GM23248 (cell line): Measurements from ENCODE around the gene ASF1B. TPM values are rescaled to one million over a fixed set of nuclear protein-coding genes. Genes with fewer than 3 reads are reported as not detected.

Experiments used
- DNase-seq: peaks from one replicate; pipeline ENCODE4 v3.0.0-alpha.2; 2015
- H2AFZ ChIP-seq: fragments of 200-600 bp; sonication (generic); 2 replicates; pipeline ENCODE4 v1.6.1; 2016; ENCODE audit warnings: antibody characterized with exemption
- H3F3A ChIP-seq: fragments of 200-600 bp; sonication (generic); 2 replicates; pipeline ENCODE4 v1.6.1; 2016; ENCODE audit warnings: mild to moderate bottlenecking, antibody characterized with exemption, mixed run types; ENCODE audit not compliant: insufficient read depth
- H3K27ac ChIP-seq: fragments of 200-600 bp; sonication (generic); 2 replicates; pipeline ENCODE4 v1.5.1; 2016; ENCODE audit warnings: mild to moderate bottlenecking
- H3K27me3 ChIP-seq: fragments of 200-600 bp; sonication (generic); replicated peaks from 2 replicates; pipeline ENCODE4 v1.6.1; 2016; ENCODE audit warnings: mild to moderate bottlenecking; ENCODE audit not compliant: insufficient read depth
- H3K36me3 ChIP-seq: fragments of 200-600 bp; sonication (generic); 2 replicates; pipeline ENCODE4 v1.6.1; 2016; ENCODE audit warnings: low read depth, mild to moderate bottlenecking
- H3K4me1 ChIP-seq: fragments of 200-600 bp; sonication (generic); 2 replicates; pipeline ENCODE4 v1.6.1; 2016; ENCODE audit warnings: mild to moderate bottlenecking; ENCODE audit not compliant: insufficient read depth
- H3K4me2 ChIP-seq: fragments of 200-600 bp; sonication (generic); one replicate; pipeline ENCODE4 v1.6.1; 2016; ENCODE audit warnings: mild to moderate bottlenecking; ENCODE audit not compliant: unreplicated experiment
- H3K4me3 ChIP-seq: fragments of 200-600 bp; sonication (generic); 2 replicates; pipeline ENCODE4 v1.5.1; 2016; ENCODE audit warnings: mild to moderate bottlenecking
- H3K79me2 ChIP-seq: fragments of 200-600 bp; sonication (generic); 2 replicates; pipeline ENCODE4 v1.6.1; 2016; ENCODE audit warnings: mild to moderate bottlenecking; ENCODE audit not compliant: insufficient read depth
- H3K9ac ChIP-seq: fragments of 200-600 bp; sonication (generic); 2 replicates; pipeline ENCODE4 v1.6.1; 2016; ENCODE audit warnings: mild to moderate bottlenecking
- H3K9me2 ChIP-seq: fragments of 200-600 bp; sonication (generic); 2 replicates; pipeline ENCODE4 v1.6.1; 2016; ENCODE audit warnings: mixed run types, mild to moderate bottlenecking, moderate library complexity; ENCODE audit not compliant: insufficient read depth
- H3K9me3 ChIP-seq: fragments of 200-600 bp; sonication (generic); one replicate; pipeline ENCODE4 v1.6.1; 2017; ENCODE audit warnings: low read depth
- H4K20me1 ChIP-seq: fragments of 200-600 bp; sonication (generic); 2 replicates; pipeline ENCODE4 v1.6.0; 2016; ENCODE audit not compliant: insufficient read depth
- EZH2 ChIP-seq: fragments of 200-600 bp; sonication (generic); IDR thresholded peaks from 2 replicates; pipeline ENCODE4 v1.6.1; 2018; ENCODE audit warnings: antibody characterized with exemption, mild to moderate bottlenecking; ENCODE audit not compliant: insufficient read depth, poor library complexity, severe bottlenecking
- EZH2phosphoT487 ChIP-seq: fragments of 200-600 bp; sonication (generic); IDR thresholded peaks from 2 replicates; pipeline ENCODE4 v1.6.1; 2018; ENCODE audit warnings: antibody characterized with exemption, moderate library complexity, mild to moderate bottlenecking, low read depth; ENCODE audit not compliant: insufficient read depth
- WGBS, 2 experiments: methylation state at CpG; one replicate each; pipeline ENCODE4 v1.1.6; 2015 to 2017; ENCODE audit warnings: low lambda C conversion rate in 2 of 2, low coverage in 1 of 2; ENCODE audit errors: missing lambda C conversion rate in 2 of 2; 5-methylcytosine and 5-hydroxymethylcytosine counted together
- in situ Hi-C: fragments of 300-500 bp; cut with MboI; formaldehyde crosslinking; loops from 2 replicates; pipeline ENCODE4 v1.15.0; 2020
- polyA plus RNA-seq: library from polyadenylated mRNA; unstranded; fragments of >200 nt; fragmentation: Nextera tagmentation; extraction: Ambion mirVana; gene quantifications from 2 replicates; pipeline ENCODE4 v1.2.1, GENCODE V29; 2016
- total RNA-seq: library from RNA; depleted of rRNA; stranded (reverse); fragments of >200 nt; shearing (Covaris generic); gene quantifications from 2 replicates; pipeline ENCODE4 v1.2.3, GENCODE V29; 2014; rRNA removed

Gene ASF1B
- total and polyA plus RNA-seq, 2 experiments from 2014 or later: 11.2 to 19.0 TPM

DNA sequence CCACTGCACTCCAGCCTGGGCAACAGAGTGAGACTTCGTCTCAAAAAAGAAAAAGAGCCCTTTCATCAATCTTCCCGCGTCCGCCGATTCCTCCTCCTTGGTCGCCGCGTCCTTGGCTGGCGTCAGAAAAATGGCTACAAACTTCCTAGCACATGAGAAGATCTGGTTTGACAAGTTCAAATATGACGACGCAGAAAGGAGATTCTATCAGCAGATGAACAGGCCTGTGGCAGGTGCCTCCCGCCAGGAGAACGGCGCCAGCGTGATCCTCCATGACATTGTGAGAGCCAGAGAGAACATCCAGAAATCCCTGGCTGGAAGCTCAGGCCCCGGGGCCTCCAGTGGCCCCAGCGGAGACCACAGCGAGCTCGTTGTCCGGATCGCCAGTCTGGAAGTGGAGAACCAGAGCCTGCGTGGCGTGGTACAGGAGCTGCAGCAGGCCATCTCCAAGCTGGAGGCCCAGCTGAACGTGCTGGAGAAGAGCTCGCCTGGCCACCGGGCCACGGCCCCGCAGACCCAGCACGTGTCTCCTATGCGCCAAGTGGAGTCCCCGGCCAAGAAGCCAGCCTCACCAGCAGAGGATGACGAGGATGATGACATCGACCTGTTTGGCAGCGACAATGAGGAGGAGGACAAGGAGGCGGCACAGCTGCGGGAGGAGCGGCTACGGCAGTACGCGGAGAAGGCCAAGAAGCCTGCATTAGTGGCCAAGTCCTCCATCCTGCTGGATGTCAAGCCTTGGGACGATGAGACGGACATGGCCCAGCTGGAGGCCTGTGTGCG lies 65.9 kb downstream of the ASF1B start:
- in situ Hi-C loops: loop anchor here (10.0 kb wide), 1 partner anchor 186 kb away; no protein-coding TSS in a partner anchor

More for the DNA sequence above, 65.9 kb downstream of the ASF1B start:
- H3K36me3 ChIP-seq: no peaks in the 10 kb centered on the region
- H3K4me2 ChIP-seq: no peak overlapping the region
- H4K20me1 ChIP-seq: no peaks in the 10 kb centered on the region
- no peaks in the 10 kb centered on the region for H3F3A ChIP-seq
- H3K4me1 ChIP-seq: peaks cover 3% of the 10 kb centered on the region
- 94 to 95% methylated on average over 38 to 42 of the region's 43 CpGs for WGBS, 2 experiments
- H3K27ac ChIP-seq: no peak overlapping the region
- TF ChIP-seq EZH2phosphoT487: no peak
- TF ChIP-seq EZH2: no peak
- no peak for DNase-seq
- H3K79me2 ChIP-seq: no peaks in the 10 kb centered on the region
- H3K27me3 ChIP-seq: no peaks in the 10 kb centered on the region
- no peak overlapping the region for H2AFZ ChIP-seq
- H3K9ac ChIP-seq: no peak overlapping the region
- no peaks in the 10 kb centered on the region for H3K9me3 ChIP-seq
- no peak overlapping the region for H3K4me3 ChIP-seq
- no peaks in the 10 kb centered on the region for H3K9me2 ChIP-seq

Other genes starting within 250 kb of the ASF1B start
- 0.11 TPM in 1 of 2 replicates, not detected in the other for gene BRME1, start 230.5 kb downstream of the ASF1B start, total RNA-seq
- 0.63 and 2.1 TPM in 2 replicates for gene BRME1, start 230.5 kb downstream of the ASF1B start, polyA plus RNA-seq
- 20.6 and 22.8 TPM in 2 replicates for gene CC2D1A, start 230.4 kb downstream of the ASF1B start, total RNA-seq
- 15.8 and 16.9 TPM in 2 replicates for gene CC2D1A, start 230.4 kb downstream of the ASF1B start, polyA plus RNA-seq
- gene PODNL1, start 198.2 kb downstream of the ASF1B start, total RNA-seq: 6.2 and 9.2 TPM in 2 replicates
- gene PODNL1, start 198.2 kb downstream of the ASF1B start, polyA plus RNA-seq: 36.8 and 45.3 TPM in 2 replicates
- gene DCAF15, start 184.1 kb downstream of the ASF1B start, total RNA-seq: 10.6 and 11.5 TPM in 2 replicates
- 9.3 and 10.5 TPM in 2 replicates for gene DCAF15, start 184.1 kb downstream of the ASF1B start, polyA plus RNA-seq
- gene RFX1, start 130.3 kb downstream of the ASF1B start, total RNA-seq: 1.9 and 2.5 TPM in 2 replicates
- 1.6 and 1.7 TPM in 2 replicates for gene RFX1, start 130.3 kb downstream of the ASF1B start, polyA plus RNA-seq
- not detected in 2 replicates for gene RLN3, start 108.4 kb downstream of the ASF1B start, total RNA-seq
- gene RLN3, start 108.4 kb downstream of the ASF1B start, polyA plus RNA-seq: not detected in 2 replicates
- gene IL27RA, start 104.8 kb downstream of the ASF1B start, total RNA-seq: 7.5 and 8.5 TPM in 2 replicates
- 5.8 and 7.1 TPM in 2 replicates for gene IL27RA, start 104.8 kb downstream of the ASF1B start, polyA plus RNA-seq
- 0.25 TPM in 1 of 2 replicates, not detected in the other for gene PALM3, start 74.5 kb downstream of the ASF1B start, total RNA-seq
- gene PALM3, start 74.5 kb downstream of the ASF1B start, polyA plus RNA-seq: 0.15 TPM in 1 of 2 replicates, not detected in the other
- 1.3 TPM in 1 of 2 replicates, not detected in the other for gene MISP3, start 63.8 kb downstream of the ASF1B start, total RNA-seq
- 2.0 and 2.7 TPM in 2 replicates for gene MISP3, start 63.8 kb downstream of the ASF1B start, polyA plus RNA-seq
- not detected in 2 replicates for gene C19orf67, start 50.8 kb downstream of the ASF1B start, total RNA-seq
- not detected in 2 replicates for gene C19orf67, start 50.8 kb downstream of the ASF1B start, polyA plus RNA-seq
- 42.5 and 50.8 TPM in 2 replicates for gene SAMD1, start 45.8 kb downstream of the ASF1B start, total RNA-seq
- gene SAMD1, start 45.8 kb downstream of the ASF1B start, polyA plus RNA-seq: 5.4 and 5.7 TPM in 2 replicates
- 37.4 and 67.8 TPM in 2 replicates for gene PRKACA, start 18.8 kb downstream of the ASF1B start, total RNA-seq
- 4.6 and 5.3 TPM in 2 replicates for gene PRKACA, start 18.8 kb downstream of the ASF1B start, polyA plus RNA-seq
- 3.0 and 3.8 TPM in 2 replicates for gene ADGRL1, start 69.6 kb upstream of the ASF1B start, total RNA-seq
- gene ADGRL1, start 69.6 kb upstream of the ASF1B start, polyA plus RNA-seq: 0.75 and 1.0 TPM in 2 replicates
- 28.5 and 56.6 TPM in 2 replicates for gene ADGRE5, start 244.9 kb upstream of the ASF1B start, total RNA-seq
- gene ADGRE5, start 244.9 kb upstream of the ASF1B start, polyA plus RNA-seq: 56.6 and 58.4 TPM in 2 replicates